ENCODE data around the gene EIF4E2. TPM values are rescaled to one million over a fixed set of nuclear protein-coding genes. Genes with fewer than 3 reads are reported as not detected.
A peak's percentile ranks its signal among the peaks of the same experiment; 100 is the strongest.

Gene EIF4E2
- total and polyA plus RNA-seq, 4 experiments from 2014 or later: 72.4 to 80.7 (median 76.5) TPM

- Mint-ChIP-seq H3K9me3 (no peaks in the 10 kb centered on the region), H3K4me1 (peaks cover 20 to 50% (median 32%) of the 10 kb centered on the region in 4 donors), H3K36me3 (peaks cover 19 to 21% of the 10 kb centered on the region in 2 donors), H3K4me3 (no peak overlapping the region), H3K27me3 (peaks cover under 1% of the 10 kb centered on the region in 2 donors), H3K27ac (no peak overlapping the region)
- POLR2A ChIA-PET (ENCODE audit: partially characterized antibody): no interaction called here
- no peaks in the 10 kb centered on the region for H3K27me3 ChIP-seq (ENCODE audit: insufficient read depth, low read length)
- H3K36me3 ChIP-seq (ENCODE audit: insufficient read depth, low read length): peaks cover 4% of the 10 kb centered on the region
- peaks cover 20% of the 10 kb centered on the region for H3K4me1 ChIP-seq (ENCODE audit: insufficient read depth, low read length)
- CTCF ChIA-PET (ENCODE audit: partially characterized antibody): no interaction called here
- no peak overlapping the region for H3K4me3 ChIP-seq (ENCODE audit: low read length in 2 of 2)
- no peak overlapping the region for H3K27ac ChIP-seq (ENCODE audit: low read depth, low read length)
- H3K9me3 ChIP-seq (ENCODE audit: control insufficient read depth in 1 of 2, low read length in 2 of 2): no peaks in the 10 kb centered on the region
- DNase-seq: no peak
- intact Hi-C loops (cut with micrococcal nuclease): no loop called here
Measured at GRCh38 chr2:232543491-232543890, 7.0 kb upstream of the EIF4E2 start.

- Histone ChIP-seq H3K4me1 (ENCODE audit: insufficient read depth, low read length) (peaks cover 26% of the 10 kb centered on the region), H3K27me3 (ENCODE audit: insufficient read depth, low read length) (no peaks in the 10 kb centered on the region), H3K9me3 (ENCODE audit: control insufficient read depth in 1 of 2, low read length in 2 of 2) (no peaks in the 10 kb centered on the region), H3K36me3 (ENCODE audit: insufficient read depth, low read length) (peaks cover 4% of the 10 kb centered on the region), H3K27ac (ENCODE audit: low read depth, low read length) (no peak overlapping the region), H3K4me3 (ENCODE audit: low read length in 2 of 2) (no peak overlapping the region)
- Mint-ChIP-seq H3K27ac (peak overlapping the region in 2 of 7 donors; percentile 27 to 30), H3K36me3 (peaks cover 21 to 26% of the 10 kb centered on the region in 2 donors), H3K27me3 (no peaks in the 10 kb centered on the region), H3K4me1 (peaks cover 26 to 55% (median 38%) of the 10 kb centered on the region in 4 donors), H3K9me3 (no peaks in the 10 kb centered on the region), H3K4me3 (peak overlapping the region in 1 of 8 donors; percentile 10)
- no peak for DNase-seq
- intact Hi-C loops (cut with micrococcal nuclease): no loop called here
- POLR2A ChIA-PET (ENCODE audit: partially characterized antibody): no interaction called here
- CTCF ChIA-PET (ENCODE audit: partially characterized antibody): no interaction called here
Measured at GRCh38 chr2:232543928-232544631, 6.4 kb upstream of the EIF4E2 start.

- peaks cover 32% of the 10 kb centered on the region for H3K4me1 ChIP-seq (ENCODE audit: insufficient read depth, low read length)
- no peak for DNase-seq
- CTCF ChIA-PET (ENCODE audit: partially characterized antibody): no interaction called here
- H3K9me3 Mint-ChIP-seq: no peaks in the 10 kb centered on the region
- intact Hi-C loops (cut with micrococcal nuclease): no loop called here
- no peaks in the 10 kb centered on the region for H3K27me3 Mint-ChIP-seq
- H3K4me1 Mint-ChIP-seq: peaks cover 32 to 61% (median 44%) of the 10 kb centered on the region in 4 donors
- H3K4me3 ChIP-seq (ENCODE audit: low read length in 2 of 2): no peak overlapping the region
- peak overlapping the region in 1 of 7 donors; percentile 27 for H3K27ac Mint-ChIP-seq
- no peaks in the 10 kb centered on the region for H3K9me3 ChIP-seq (ENCODE audit: control insufficient read depth in 1 of 2, low read length in 2 of 2)
- H3K36me3 Mint-ChIP-seq: peaks cover 21 to 31% of the 10 kb centered on the region in 2 donors
- peaks cover 4% of the 10 kb centered on the region for H3K36me3 ChIP-seq (ENCODE audit: insufficient read depth, low read length)
- no peaks in the 10 kb centered on the region for H3K27me3 ChIP-seq (ENCODE audit: insufficient read depth, low read length)
- H3K4me3 Mint-ChIP-seq: no peak overlapping the region
- no peak overlapping the region for H3K27ac ChIP-seq (ENCODE audit: low read depth, low read length)
- POLR2A ChIA-PET (ENCODE audit: partially characterized antibody): no interaction called here
Measured at GRCh38 chr2:232544674-232545073, 5.8 kb upstream of the EIF4E2 start.

DNA sequence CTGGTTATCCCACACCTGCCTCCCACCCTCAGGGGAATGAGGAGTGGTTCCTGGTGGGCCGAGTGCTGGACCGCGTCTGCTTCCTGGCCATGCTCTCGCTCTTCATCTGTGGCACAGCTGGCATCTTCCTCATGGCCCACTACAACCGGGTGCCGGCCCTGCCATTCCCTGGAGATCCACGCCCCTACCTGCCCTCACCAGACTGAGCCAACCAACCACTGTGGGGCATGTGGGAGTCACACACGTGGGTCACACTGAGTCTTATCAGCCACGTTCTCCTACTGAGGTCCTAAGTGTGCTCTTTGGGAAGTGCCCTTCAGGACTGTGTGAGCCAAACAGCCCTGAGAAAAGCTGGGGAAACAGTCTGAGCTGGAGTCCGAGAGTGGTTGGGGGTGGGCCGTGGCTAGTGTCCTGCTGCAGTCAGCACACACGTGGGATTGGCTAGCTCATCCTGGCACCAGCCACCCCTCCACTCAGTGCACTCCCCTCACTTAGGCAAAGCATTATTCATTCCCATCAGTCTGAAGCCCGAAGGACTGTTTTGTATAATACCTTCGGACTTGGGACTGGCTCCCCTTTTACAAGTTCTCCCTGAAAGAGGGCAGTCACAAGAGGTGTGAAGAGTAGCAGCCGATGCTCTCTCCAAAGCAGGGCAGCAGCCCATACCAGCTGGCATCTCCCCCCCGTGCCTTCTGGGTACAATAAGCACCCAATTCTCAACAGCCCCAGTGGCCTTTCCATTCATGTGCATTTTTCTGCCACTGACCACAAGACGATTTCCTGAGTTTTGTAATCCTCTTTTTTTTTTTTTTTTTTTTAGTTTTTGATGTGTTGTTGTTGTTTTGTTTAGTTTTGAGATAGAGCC, 4.7 kb upstream of the EIF4E2 start:
- no peak overlapping the region for H3K27ac ChIP-seq (ENCODE audit: low read depth, low read length)
- no peak overlapping the region for H3K4me3 ChIP-seq (ENCODE audit: low read length in 2 of 2)
- H3K27me3 Mint-ChIP-seq: no peaks in the 10 kb centered on the region
- DNase-seq: no peak
- no peaks in the 10 kb centered on the region for H3K9me3 Mint-ChIP-seq
- ChIA-PET CTCF (ENCODE audit: partially characterized antibody) (no interaction called here), POLR2A (ENCODE audit: partially characterized antibody) (no interaction called here)
- H3K9me3 ChIP-seq (ENCODE audit: control insufficient read depth in 1 of 2, low read length in 2 of 2): no peaks in the 10 kb centered on the region
- intact Hi-C loops (cut with micrococcal nuclease): no loop called here
- peaks cover 21 to 35% of the 10 kb centered on the region in 2 donors for H3K36me3 Mint-ChIP-seq
- no peak overlapping the region for H3K4me3 Mint-ChIP-seq
- H3K36me3 ChIP-seq (ENCODE audit: insufficient read depth, low read length): peaks cover 4% of the 10 kb centered on the region
- no peak overlapping the region for H3K27ac Mint-ChIP-seq
- H3K4me1 Mint-ChIP-seq: peaks cover 33 to 68% (median 48%) of the 10 kb centered on the region in 4 donors
- no peaks in the 10 kb centered on the region for H3K27me3 ChIP-seq (ENCODE audit: insufficient read depth, low read length)
- peaks cover 34% of the 10 kb centered on the region for H3K4me1 ChIP-seq (ENCODE audit: insufficient read depth, low read length)

GRCh38 chr2:232547991-232548390, 2.5 kb upstream of the EIF4E2 start:
- Mint-ChIP-seq H3K4me3 (peak overlapping the region in 3 of 8 donors; percentile 21 to 53 (median 35)), H3K4me1 (peaks cover 45 to 81% (median 63%) of the 10 kb centered on the region in 4 donors), H3K9me3 (no peaks in the 10 kb centered on the region), H3K27ac (peak overlapping the region in 4 of 7 donors; percentile 3 to 61 (median 36)), H3K27me3 (no peaks in the 10 kb centered on the region), H3K36me3 (peaks cover 25 to 47% of the 10 kb centered on the region in 2 donors)
- POLR2A ChIA-PET (ENCODE audit: partially characterized antibody): no interaction called here
- no peak for DNase-seq
- H3K36me3 ChIP-seq (ENCODE audit: insufficient read depth, low read length): peaks cover 4% of the 10 kb centered on the region
- CTCF ChIA-PET (ENCODE audit: partially characterized antibody): no interaction called here
- no peaks in the 10 kb centered on the region for H3K27me3 ChIP-seq (ENCODE audit: insufficient read depth, low read length)
- H3K27ac ChIP-seq (ENCODE audit: low read depth, low read length): no peak overlapping the region
- intact Hi-C loops (cut with micrococcal nuclease): no loop called here
- peaks cover 51% of the 10 kb centered on the region for H3K4me1 ChIP-seq (ENCODE audit: insufficient read depth, low read length)
- no peaks in the 10 kb centered on the region for H3K9me3 ChIP-seq (ENCODE audit: control insufficient read depth in 1 of 2, low read length in 2 of 2)
- H3K4me3 ChIP-seq (ENCODE audit: low read length in 2 of 2): no peak overlapping the region

DNA sequence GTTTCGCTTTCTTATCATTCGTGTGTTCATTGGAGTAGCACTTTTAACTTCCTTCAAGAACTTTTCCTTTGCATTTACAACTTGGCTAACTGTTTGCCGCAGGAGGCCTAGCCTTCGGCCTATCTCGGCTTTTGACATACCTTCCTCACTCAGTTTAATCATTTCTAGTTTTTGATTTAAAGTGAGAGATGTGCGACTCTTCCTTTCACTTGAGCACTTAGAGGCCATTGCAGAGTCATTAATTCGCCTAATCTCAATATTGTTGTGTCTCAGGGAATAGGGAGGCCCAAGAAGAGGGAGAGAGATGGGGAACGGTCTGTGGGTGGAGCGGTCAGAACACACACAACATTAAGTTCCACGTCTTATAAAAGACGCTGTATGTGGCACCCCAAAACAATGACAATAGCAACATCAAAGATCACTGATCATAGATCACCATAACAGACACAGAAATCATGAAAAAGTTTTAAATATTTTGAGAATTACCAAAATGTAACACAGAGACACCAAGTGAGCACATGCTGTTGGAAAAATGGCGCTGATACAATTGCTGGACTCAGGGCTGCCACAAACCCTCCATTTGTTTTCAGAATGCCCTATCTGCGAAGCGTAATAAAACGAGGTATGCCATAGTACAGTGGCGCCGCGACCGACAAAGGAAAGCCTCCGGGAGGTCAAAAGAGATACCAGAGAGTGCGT, 685 bp upstream of the EIF4E2 start:
- peaks cover 26 to 55% of the 10 kb centered on the region in 2 donors for H3K36me3 Mint-ChIP-seq
- ChIA-PET CTCF (ENCODE audit: partially characterized antibody) (interaction anchor here (0.9 to 1.5 kb wide), 2 partner anchors 28 to 56 kb away, joined by 3 to 6 read pairs; no protein-coding TSS in a partner anchor), POLR2A (ENCODE audit: partially characterized antibody) (interaction anchor here (0.6 to 1.6 kb wide), 5 partner anchors 13 to 1086 kb away, joined by 3 to 6 read pairs (median 3); partner anchors contain the start of genes NCL and PRSS56)
- Histone ChIP-seq H3K4me1 (ENCODE audit: insufficient read depth, low read length) (peaks cover 69% of the 10 kb centered on the region), H3K27me3 (ENCODE audit: insufficient read depth, low read length) (no peaks in the 10 kb centered on the region), H3K36me3 (ENCODE audit: insufficient read depth, low read length) (peaks cover 4% of the 10 kb centered on the region), H3K27ac (ENCODE audit: low read depth, low read length) (peak overlapping the region; percentile 94), H3K4me3 (ENCODE audit: low read length in 2 of 2) (peak overlapping the region; percentile 79 to 80), H3K9me3 (ENCODE audit: control insufficient read depth in 1 of 2, low read length in 2 of 2) (no peaks in the 10 kb centered on the region)
- H3K4me1 Mint-ChIP-seq: peaks cover 58 to 87% (median 74%) of the 10 kb centered on the region in 4 donors
- no peak for DNase-seq
- peak overlapping the region; percentile 99 to 100 (median 100) for H3K4me3 Mint-ChIP-seq
- H3K27me3 Mint-ChIP-seq: no peaks in the 10 kb centered on the region
- H3K9me3 Mint-ChIP-seq: no peaks in the 10 kb centered on the region
- intact Hi-C loops (cut with micrococcal nuclease): loop anchor here (1.0 to 5.0 kb wide), 4 partner anchors 28 to 1038 kb away; partner anchors contain the start of genes GIGYF2 and PDE6D
- peak overlapping the region; percentile 96 to 100 (median 99) for H3K27ac Mint-ChIP-seq

Data from CD4-positive, alpha-beta memory T cell (primary cell).